ENCODE measurements around the gene TMEM154. TPM values are rescaled to one million over a fixed set of nuclear protein-coding genes. Genes with fewer than 3 reads are reported as not detected.

Gene TMEM154
- total and polyA plus RNA-seq, 12 donors = 0.10 to 3.6 (median 0.33) TPM; not detected in 1

DNA sequence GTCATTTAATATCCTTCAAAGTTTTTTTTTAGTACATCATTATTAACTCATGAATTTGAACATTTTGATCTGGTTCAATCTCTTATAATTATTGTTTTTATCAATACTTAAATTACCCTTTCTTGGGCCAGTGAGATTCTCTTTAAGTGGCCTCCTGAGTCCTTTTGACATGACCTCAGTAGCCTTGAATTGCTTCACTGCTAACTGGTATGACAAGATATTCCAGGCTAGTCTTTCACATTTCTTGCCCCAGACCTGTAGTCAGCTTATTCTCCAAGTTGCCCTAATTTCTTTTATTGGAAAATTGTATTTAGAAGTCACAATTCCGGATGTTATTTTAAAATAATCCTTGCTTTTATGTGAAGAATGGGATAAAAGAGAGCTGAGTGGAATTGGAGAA, 108.5 kb downstream of the TMEM154 start:
- Histone ChIP-seq H3K36me3 (replicated peaks in 1 of 2) (no peaks in the 10 kb centered on the region), H3K4me1 (replicated peaks in 1 of 2) (no peaks in the 10 kb centered on the region), H3K9me3 (replicated peaks in 1 of 3) (no peaks in the 10 kb centered on the region), H3K27ac (no peak overlapping the region), H3K4me3 (no peak overlapping the region), H3K27me3 (no peaks in the 10 kb centered on the region)
- TF ChIP-seq, protein P1, sequence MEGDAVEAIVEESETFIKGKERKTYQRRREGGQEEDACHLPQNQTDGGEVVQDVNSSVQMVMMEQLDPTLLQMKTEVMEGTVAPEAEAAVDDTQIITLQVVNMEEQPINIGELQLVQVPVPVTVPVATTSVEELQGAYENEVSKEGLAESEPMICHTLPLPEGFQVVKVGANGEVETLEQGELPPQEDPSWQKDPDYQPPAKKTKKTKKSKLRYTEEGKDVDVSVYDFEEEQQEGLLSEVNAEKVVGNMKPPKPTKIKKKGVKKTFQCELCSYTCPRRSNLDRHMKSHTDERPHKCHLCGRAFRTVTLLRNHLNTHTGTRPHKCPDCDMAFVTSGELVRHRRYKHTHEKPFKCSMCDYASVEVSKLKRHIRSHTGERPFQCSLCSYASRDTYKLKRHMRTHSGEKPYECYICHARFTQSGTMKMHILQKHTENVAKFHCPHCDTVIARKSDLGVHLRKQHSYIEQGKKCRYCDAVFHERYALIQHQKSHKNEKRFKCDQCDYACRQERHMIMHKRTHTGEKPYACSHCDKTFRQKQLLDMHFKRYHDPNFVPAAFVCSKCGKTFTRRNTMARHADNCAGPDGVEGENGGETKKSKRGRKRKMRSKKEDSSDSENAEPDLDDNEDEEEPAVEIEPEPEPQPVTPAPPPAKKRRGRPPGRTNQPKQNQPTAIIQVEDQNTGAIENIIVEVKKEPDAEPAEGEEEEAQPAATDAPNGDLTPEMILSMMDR (IDR thresholded peaks at IDR 0.05) = no peak
- no peak for TF ChIP-seq POLR2A (IDR thresholded peaks at IDR 0.05)
- intact Hi-C loops (cut with DNase I) = no loop called here
- 67 to 79% (median 73%) methylated on average over 1 of the region's 1 CpG for WGBS, 4 donors
- no peak for DNase-seq

Other genes starting within 250 kb of the TMEM154 start
- 10 to 100 TPM; 23.6 to 55.5 (median 31.6) TPM for gene FBXW7, start 143.9 kb downstream of the TMEM154 start, total RNA-seq
- gene FBXW7, start 143.9 kb downstream of the TMEM154 start, polyA plus RNA-seq = 10 to 100 TPM; 17.6 to 27.0 (median 19.1) TPM
- gene TIGD4, start 99.7 kb upstream of the TMEM154 start, total RNA-seq = 1 to 10 TPM in 1 of 9 donors, under 1 TPM in 7, not detected in 1; 0.28 to 2.0 (median 0.35) TPM
- under 1 TPM; 0.08 to 0.60 (median 0.10) TPM for gene TIGD4, start 99.7 kb upstream of the TMEM154 start, polyA plus RNA-seq
- gene ARFIP1, start 100.0 kb upstream of the TMEM154 start, total RNA-seq = 10 to 100 TPM; 19.1 to 35.0 (median 29.3) TPM
- gene ARFIP1, start 100.0 kb upstream of the TMEM154 start, polyA plus RNA-seq = 10 to 100 TPM; 15.2 to 43.3 (median 23.8) TPM